HL-60 (cell line): Measurements from ENCODE around the gene TULP4.

Experiments
- CTCF ChIP-seq: IDR thresholded peaks from one replicate; pipeline ENCODE4 v1.5.1; 2011; ENCODE audit warnings: low read length, control low read depth, inconsistent platforms; ENCODE audit not compliant: insufficient read depth
- GABPA ChIP-seq: IDR thresholded peaks from 2 replicates; pipeline ENCODE4 v1.6.1; 2012; ENCODE audit warnings: low read depth
- POLR2AphosphoS5 ChIP-seq: IDR thresholded peaks from 2 replicates; pipeline ENCODE4 v1.6.1; 2012; ENCODE audit warnings: low read depth
- TF ChIP-seq, protein P1 (sequence below): IDR thresholded peaks from 2 replicates; pipeline ENCODE4 v1.6.1; 2012; ENCODE audit warnings: low read depth; ENCODE audit not compliant: insufficient replicate concordance

- no peak for TF ChIP-seq CTCF
- TF ChIP-seq POLR2AphosphoS5: no peak
- TF ChIP-seq, protein P1, sequence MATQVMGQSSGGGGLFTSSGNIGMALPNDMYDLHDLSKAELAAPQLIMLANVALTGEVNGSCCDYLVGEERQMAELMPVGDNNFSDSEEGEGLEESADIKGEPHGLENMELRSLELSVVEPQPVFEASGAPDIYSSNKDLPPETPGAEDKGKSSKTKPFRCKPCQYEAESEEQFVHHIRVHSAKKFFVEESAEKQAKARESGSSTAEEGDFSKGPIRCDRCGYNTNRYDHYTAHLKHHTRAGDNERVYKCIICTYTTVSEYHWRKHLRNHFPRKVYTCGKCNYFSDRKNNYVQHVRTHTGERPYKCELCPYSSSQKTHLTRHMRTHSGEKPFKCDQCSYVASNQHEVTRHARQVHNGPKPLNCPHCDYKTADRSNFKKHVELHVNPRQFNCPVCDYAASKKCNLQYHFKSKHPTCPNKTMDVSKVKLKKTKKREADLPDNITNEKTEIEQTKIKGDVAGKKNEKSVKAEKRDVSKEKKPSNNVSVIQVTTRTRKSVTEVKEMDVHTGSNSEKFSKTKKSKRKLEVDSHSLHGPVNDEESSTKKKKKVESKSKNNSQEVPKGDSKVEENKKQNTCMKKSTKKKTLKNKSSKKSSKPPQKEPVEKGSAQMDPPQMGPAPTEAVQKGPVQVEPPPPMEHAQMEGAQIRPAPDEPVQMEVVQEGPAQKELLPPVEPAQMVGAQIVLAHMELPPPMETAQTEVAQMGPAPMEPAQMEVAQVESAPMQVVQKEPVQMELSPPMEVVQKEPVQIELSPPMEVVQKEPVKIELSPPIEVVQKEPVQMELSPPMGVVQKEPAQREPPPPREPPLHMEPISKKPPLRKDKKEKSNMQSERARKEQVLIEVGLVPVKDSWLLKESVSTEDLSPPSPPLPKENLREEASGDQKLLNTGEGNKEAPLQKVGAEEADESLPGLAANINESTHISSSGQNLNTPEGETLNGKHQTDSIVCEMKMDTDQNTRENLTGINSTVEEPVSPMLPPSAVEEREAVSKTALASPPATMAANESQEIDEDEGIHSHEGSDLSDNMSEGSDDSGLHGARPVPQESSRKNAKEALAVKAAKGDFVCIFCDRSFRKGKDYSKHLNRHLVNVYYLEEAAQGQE: no peak
- no peak for TF ChIP-seq GABPA
These were observed 94.5 kb downstream of the TULP4 start for GRCh38 chr6:158406736-158407135.
